Measurements from ENCODE around the gene ALG8. TPM values are rescaled to one million over a fixed set of nuclear protein-coding genes. Genes with fewer than 3 reads are reported as not detected.

Gene ALG8
- total and polyA plus RNA-seq, 2 donors from 2014 or later, result 34.1 to 49.7 TPM

GRCh38 chr11:78100261-78100660, 39.2 kb downstream of the ALG8 start:
- no peaks in the 10 kb centered on the region for H3K9me3 ChIP-seq (ENCODE audit: control insufficient read depth in 2 of 3, insufficient read depth in 1 of 3, low read length in 3 of 3)
- no peak overlapping the region for H3K9ac ChIP-seq (ENCODE audit: low read length in 3 of 3)
- no peaks in the 10 kb centered on the region for H3K4me1 ChIP-seq (ENCODE audit: control insufficient read depth in 2 of 3, insufficient read depth in 2 of 3, low read depth in 1 of 3, low read length in 3 of 3)
- peaks cover 0 to 14% (median 4%) of the 10 kb centered on the region in 3 donors for H3K36me3 ChIP-seq (ENCODE audit: control insufficient read depth in 2 of 3, insufficient read depth in 3 of 3, low read length in 3 of 3)
- TF ChIP-seq CTCF (IDR thresholded peaks at IDR 0.05; ENCODE audit: borderline replicate concordance, extremely low read depth, insufficient read depth), result no peak
- FAIRE-seq (no peak), DNase-seq (no peak)
- intact Hi-C loops (cut with DNase I), result no loop called here
- H3K4me3 ChIP-seq (ENCODE audit: low read length in 3 of 3), result no peak overlapping the region
- H3K27me3 ChIP-seq (ENCODE audit: control insufficient read depth, insufficient read depth, low read length), result no peaks in the 10 kb centered on the region
- H3K27ac ChIP-seq (ENCODE audit: low read depth in 2 of 2, low read length in 2 of 2), result no peak overlapping the region

GRCh38 chr11:78099666-78100065, 39.8 kb downstream of the ALG8 start:
- TF ChIP-seq CTCF (IDR thresholded peaks at IDR 0.05; ENCODE audit: borderline replicate concordance, extremely low read depth, insufficient read depth), result no peak
- Histone ChIP-seq H3K27ac (ENCODE audit: low read depth in 2 of 2, low read length in 2 of 2) (no peak overlapping the region), H3K4me3 (ENCODE audit: low read length in 3 of 3) (no peak overlapping the region), H3K36me3 (ENCODE audit: control insufficient read depth in 2 of 3, insufficient read depth in 3 of 3, low read length in 3 of 3) (peaks cover 0 to 14% (median 4%) of the 10 kb centered on the region in 3 donors), H3K9me3 (ENCODE audit: control insufficient read depth in 2 of 3, insufficient read depth in 1 of 3, low read length in 3 of 3) (no peaks in the 10 kb centered on the region), H3K27me3 (ENCODE audit: control insufficient read depth, insufficient read depth, low read length) (no peaks in the 10 kb centered on the region), H3K9ac (ENCODE audit: low read length in 3 of 3) (no peak overlapping the region), H3K4me1 (ENCODE audit: control insufficient read depth in 2 of 3, insufficient read depth in 2 of 3, low read depth in 1 of 3, low read length in 3 of 3) (no peaks in the 10 kb centered on the region)
- FAIRE-seq (no peak), DNase-seq (no peak)
- intact Hi-C loops (cut with DNase I), result no loop called here

- Histone ChIP-seq H3K4me1 (ENCODE audit: control insufficient read depth in 2 of 3, insufficient read depth in 2 of 3, low read depth in 1 of 3, low read length in 3 of 3) (no peaks in the 10 kb centered on the region), H3K9me3 (ENCODE audit: control insufficient read depth in 2 of 3, insufficient read depth in 1 of 3, low read length in 3 of 3) (no peaks in the 10 kb centered on the region), H3K27me3 (ENCODE audit: control insufficient read depth, insufficient read depth, low read length) (no peaks in the 10 kb centered on the region), H3K4me3 (ENCODE audit: low read length in 3 of 3) (no peak overlapping the region), H3K36me3 (ENCODE audit: control insufficient read depth in 2 of 3, insufficient read depth in 3 of 3, low read length in 3 of 3) (peaks cover 0 to 14% (median 6%) of the 10 kb centered on the region in 3 donors), H3K9ac (ENCODE audit: low read length in 3 of 3) (no peak overlapping the region), H3K27ac (ENCODE audit: low read depth in 2 of 2, low read length in 2 of 2) (no peak overlapping the region)
- no peak for TF ChIP-seq CTCF (IDR thresholded peaks at IDR 0.05; ENCODE audit: borderline replicate concordance, extremely low read depth, insufficient read depth)
- intact Hi-C loops (cut with DNase I), result no loop called here
- no peak for FAIRE-seq
- DNase-seq, result no peak
Measured at GRCh38 chr11:78097666-78098385, 41.6 kb downstream of the ALG8 start.
